AG09319 (cell line): ENCODE results near the gene SLC44A3.

Experiments
- DNase-seq: peaks from one replicate; pipeline ENCODE4 v3.0.0-alpha.2; 2010; ENCODE audit warnings: low read depth; ENCODE audit errors: extremely low read depth
- TF ChIP-seq, protein P1 (sequence below): IDR thresholded peaks from 2 replicates; pipeline ENCODE4 v1.5.1; 2011; ENCODE audit warnings: low read depth, mild to moderate bottlenecking, inconsistent platforms, low read length, moderate library complexity

The SLC44A3 gene

DNA sequence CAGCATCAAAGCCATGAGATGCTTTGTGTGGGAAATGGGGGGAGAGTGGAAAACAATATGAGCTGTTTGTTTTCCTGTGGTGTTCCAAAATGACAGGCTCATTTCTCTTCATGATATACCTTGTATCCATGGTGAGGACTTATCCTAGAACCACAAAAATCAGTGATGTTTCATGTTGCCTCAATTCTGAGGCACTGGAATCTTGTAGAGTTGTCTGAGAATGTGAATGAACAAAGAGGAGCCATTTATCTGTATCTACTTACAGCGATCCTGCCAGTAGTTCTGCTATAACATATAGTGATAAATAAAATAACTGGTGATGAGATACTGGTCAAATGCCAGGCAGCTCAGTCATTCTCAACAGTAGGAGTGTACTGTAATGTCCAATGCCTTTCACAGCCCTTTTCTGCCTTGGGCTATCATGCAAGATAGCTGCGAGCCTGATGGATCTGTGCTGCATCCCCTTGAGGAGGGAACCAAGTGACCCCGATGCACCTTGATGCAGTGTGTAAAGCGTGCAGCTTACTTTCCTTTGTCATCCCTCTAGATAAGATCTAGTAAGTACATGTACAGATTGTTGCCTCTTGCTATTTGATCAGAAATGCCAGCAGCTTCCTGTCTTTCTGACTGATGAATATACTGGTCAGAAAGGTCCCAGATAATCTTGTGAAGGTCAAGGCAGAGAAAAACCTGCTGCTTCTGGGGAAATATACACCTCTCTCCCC, 52.8 kb downstream of the SLC44A3 start:
- TF ChIP-seq, protein P1, sequence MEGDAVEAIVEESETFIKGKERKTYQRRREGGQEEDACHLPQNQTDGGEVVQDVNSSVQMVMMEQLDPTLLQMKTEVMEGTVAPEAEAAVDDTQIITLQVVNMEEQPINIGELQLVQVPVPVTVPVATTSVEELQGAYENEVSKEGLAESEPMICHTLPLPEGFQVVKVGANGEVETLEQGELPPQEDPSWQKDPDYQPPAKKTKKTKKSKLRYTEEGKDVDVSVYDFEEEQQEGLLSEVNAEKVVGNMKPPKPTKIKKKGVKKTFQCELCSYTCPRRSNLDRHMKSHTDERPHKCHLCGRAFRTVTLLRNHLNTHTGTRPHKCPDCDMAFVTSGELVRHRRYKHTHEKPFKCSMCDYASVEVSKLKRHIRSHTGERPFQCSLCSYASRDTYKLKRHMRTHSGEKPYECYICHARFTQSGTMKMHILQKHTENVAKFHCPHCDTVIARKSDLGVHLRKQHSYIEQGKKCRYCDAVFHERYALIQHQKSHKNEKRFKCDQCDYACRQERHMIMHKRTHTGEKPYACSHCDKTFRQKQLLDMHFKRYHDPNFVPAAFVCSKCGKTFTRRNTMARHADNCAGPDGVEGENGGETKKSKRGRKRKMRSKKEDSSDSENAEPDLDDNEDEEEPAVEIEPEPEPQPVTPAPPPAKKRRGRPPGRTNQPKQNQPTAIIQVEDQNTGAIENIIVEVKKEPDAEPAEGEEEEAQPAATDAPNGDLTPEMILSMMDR = no peak
- DNase-seq = no peak

DNA sequence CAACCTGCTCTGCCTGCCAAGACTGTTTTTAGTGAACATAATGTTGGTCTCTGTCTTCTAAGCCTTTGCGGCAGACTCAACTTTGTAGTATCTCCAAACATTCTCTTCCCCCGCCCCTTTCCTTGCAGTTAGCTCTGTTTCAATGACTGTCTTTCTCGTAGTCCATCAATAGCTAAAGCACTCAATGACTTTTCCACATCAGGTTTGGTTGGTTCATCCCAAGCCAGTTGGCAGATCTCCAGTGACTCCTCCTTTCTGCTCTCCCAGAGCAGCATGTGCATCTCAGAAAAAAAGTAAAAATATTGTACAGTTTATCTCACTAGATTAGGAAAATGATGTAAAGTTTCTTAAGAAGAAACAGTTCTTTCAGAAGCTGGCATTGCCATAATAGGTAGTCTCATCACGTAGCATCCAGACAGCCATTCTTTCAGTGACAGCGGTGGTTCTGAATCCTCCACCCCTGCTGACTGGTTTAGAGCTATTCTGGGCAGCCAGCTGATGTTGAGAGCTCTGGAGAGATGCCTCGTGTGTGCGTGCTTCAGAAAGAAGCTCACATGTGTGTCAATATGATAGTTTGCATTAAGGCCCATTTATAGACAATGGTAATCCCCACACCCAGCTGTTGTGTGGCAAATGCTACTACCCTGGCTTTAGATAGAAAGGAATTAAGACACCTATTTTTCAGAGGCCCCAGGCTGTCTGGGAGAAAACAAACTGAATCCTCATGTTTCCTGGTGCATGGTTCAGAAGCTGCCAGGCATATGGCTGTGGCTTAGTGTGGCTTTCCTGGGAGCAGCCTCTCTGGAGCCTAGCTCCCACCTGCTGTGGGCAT, 53.6 kb downstream of the SLC44A3 start:
- TF ChIP-seq, protein P1 = no peak
- no peak for DNase-seq

DNA sequence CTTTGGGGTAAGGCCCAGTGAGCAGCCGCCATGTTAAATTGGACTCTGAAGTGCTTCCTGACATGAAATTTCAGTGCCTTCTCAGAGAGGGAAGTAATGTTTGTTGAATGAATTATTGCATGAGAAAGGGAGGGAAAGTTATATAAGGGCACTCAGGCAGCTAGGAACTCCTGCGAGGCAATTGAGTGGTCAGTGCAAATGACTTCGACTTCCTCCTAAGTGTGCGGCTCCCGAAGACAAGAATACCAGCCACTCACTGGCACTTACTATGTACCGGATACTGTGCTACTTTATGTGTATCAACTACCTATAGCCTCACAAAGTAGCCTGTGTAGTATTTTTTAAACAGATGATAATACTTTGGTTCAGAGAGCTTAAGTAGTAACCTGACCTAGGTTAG, 54.3 kb downstream of the SLC44A3 start:
- DNase-seq = no peak
- TF ChIP-seq, protein P1 = no peak

DNA sequence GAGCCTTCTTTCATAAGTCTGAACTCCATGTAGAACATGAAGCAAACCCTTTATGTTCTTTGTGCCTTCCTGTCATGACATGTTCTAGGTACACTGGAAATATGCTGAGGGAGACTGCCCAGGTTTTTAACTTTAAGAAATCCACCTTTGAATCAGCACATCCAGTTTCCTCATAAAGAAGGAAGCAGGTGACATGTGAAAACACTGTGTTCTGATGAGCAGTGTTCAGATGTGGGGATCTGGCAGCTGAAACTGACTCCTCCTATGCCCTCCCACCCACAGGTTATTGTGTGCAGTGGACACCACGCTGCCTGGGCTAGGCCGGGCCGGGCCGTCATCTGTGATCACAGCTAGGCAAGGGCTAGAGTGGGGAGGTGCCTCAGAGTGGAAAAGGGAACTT, 55.6 kb downstream of the SLC44A3 start:
- DNase-seq = no peak
- TF ChIP-seq, protein P1 = no peak

DNA sequence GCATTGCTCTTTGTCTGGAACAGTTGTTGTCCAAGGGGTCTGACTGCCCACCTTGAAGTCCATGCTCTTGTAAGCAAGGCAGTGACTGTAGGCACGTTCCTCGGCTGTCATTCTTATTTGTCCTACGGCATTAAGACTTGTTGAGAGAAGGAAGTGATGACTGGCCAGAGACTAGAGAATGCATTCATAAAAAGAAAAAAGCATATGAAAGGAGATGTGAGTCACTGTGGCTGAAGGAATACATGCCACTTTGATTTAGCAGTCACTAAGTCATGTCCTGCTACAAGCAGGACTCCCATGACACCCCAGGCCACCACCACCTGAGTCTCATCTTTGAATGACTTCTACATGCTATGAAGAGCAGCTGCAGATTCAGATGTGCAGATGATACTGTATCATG, 56.2 kb downstream of the SLC44A3 start:
- TF ChIP-seq, protein P1 = no peak
- DNase-seq = no peak

DNA sequence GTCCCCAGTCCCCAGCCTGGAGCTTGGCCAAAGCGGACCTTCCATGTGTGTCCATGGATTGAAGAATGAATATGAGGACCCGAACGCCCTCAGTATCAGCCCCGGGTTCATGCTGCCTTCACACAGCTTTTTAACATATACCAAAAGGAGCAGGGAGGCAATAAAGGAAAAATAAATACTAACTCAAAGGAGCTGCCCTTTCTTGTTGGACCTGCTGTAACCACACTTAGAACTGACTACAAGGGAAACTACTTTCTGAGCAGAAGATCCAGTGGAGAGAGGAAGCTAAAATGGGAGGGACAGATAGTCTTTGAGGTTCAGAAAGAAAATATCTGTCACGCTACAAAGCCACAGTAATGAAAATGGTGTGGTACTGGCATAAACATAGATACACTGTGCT, 58.2 kb downstream of the SLC44A3 start:
- DNase-seq = no peak
- TF ChIP-seq, protein P1 = no peak

DNA sequence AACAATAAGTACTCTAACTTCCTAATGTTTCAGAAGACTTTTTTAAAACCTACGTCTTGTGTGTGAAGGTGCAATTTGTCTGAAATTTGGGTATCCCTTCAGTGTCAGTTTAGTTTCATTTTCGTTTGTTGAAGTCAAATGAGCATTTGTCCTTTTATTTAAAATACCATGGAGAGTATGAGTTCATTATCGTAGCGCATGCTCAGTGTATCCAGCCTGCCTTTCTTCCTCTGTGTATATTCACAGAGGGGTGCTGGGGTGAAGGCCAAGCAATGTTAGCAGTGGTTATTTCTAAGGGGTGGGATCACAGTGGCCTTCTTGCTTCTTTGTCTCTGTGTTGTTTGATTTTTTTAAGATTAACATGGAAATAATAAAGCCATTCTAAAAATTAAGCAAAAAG, 63.5 kb downstream of the SLC44A3 start:
- TF ChIP-seq, protein P1 = no peak
- no peak for DNase-seq
